ENCODE measurements around the gene PARVB. TPM values are rescaled to one million over a fixed set of nuclear protein-coding genes. Genes with fewer than 3 reads are reported as not detected.

The PARVB gene
- polyA plus RNA-seq, 1 donor (not counting 4 experiments of a cell fraction or from before 2014, with no cell fraction given) = 10.5 TPM

DNA sequence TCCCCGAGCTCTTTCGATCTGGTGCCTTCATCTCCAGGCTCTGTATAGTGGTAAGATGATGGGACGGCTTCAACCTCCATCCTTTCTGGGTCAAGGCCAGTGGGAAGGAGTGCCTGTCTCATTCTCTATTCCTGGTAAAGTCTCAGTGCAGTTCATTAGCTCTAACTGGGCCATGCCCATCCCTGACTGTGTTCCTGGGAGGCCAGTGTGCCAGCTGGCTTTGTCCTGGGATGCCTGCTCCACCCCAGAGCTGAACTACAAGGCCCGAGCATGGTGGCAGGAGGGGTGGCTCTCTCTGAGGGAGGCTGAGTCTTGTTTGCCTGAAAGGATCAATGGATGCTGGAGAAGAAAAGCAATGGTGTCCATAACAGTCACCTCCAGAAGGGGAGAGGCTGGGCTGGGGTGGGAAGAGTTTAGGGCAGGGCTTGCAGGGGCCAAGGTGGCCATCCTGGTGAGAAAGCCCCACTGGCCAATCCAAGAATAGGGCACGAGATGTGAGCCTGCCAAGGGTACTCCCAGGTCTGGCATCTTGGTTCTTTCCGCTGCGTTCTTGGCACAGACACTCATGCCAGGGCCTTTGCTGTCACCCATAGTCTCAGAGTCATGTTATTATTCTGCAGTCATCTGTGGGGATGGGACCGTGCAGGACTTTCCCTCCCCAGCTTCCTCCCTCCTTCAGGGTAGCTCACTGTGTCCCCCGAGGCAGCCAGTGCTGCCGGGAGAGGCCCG lies 60.1 kb downstream of the PARVB start:
- H3K36me3 ChIP-seq (ENCODE audit: control insufficient read depth in 2 of 2, extremely low read depth in 1 of 2, insufficient read depth in 2 of 2, low read length in 2 of 2) = no peaks in the 10 kb centered on the region
- no peaks in the 10 kb centered on the region for H3K9me1 ChIP-seq (ENCODE audit: control insufficient read depth, extremely low read depth, insufficient read depth, low read length)
- DNase-seq (ENCODE audit: low read depth, low spot score) (no peak), FAIRE-seq (no peak)
- no peak overlapping the region for H2AFZ ChIP-seq (ENCODE audit: control insufficient read depth, low read length)
- H3K4me2 ChIP-seq (ENCODE audit: control insufficient read depth, extremely low read depth, insufficient read depth, low read depth, low read length) = no peak overlapping the region
- H3K4me3 ChIP-seq (ENCODE audit: control insufficient read depth in 2 of 3, extremely low read depth in 1 of 3, insufficient read depth in 2 of 3, low read depth in 1 of 3, low read length in 3 of 3) = no peak overlapping the region
- H3K79me2 ChIP-seq (ENCODE audit: control insufficient read depth, insufficient read depth, low read length) = no peaks in the 10 kb centered on the region
- dilution Hi-C loops (cut with MboI; ENCODE audit: extremely low pct_ligation_motif_present, low sequenced_read_pairs) = no loop called here
- H4K20me1 ChIP-seq (ENCODE audit: control insufficient read depth, extremely low read depth, insufficient read depth, low read length) = peaks cover 3% of the 10 kb centered on the region
- peaks cover 20% of the 10 kb centered on the region for H3K27me3 ChIP-seq (ENCODE audit: control insufficient read depth, extremely low read depth, insufficient read depth, low read length)
- no peak overlapping the region for H3K9ac ChIP-seq (ENCODE audit: control insufficient read depth, extremely low read depth, insufficient read depth, low read length)
- no peak overlapping the region for H3K27ac ChIP-seq (ENCODE audit: control insufficient read depth, insufficient read depth, low read length)
- no peak for TF ChIP-seq EZH2 (IDR thresholded peaks at IDR 0.05; ENCODE audit: low read length)
- TF ChIP-seq, protein P1, sequence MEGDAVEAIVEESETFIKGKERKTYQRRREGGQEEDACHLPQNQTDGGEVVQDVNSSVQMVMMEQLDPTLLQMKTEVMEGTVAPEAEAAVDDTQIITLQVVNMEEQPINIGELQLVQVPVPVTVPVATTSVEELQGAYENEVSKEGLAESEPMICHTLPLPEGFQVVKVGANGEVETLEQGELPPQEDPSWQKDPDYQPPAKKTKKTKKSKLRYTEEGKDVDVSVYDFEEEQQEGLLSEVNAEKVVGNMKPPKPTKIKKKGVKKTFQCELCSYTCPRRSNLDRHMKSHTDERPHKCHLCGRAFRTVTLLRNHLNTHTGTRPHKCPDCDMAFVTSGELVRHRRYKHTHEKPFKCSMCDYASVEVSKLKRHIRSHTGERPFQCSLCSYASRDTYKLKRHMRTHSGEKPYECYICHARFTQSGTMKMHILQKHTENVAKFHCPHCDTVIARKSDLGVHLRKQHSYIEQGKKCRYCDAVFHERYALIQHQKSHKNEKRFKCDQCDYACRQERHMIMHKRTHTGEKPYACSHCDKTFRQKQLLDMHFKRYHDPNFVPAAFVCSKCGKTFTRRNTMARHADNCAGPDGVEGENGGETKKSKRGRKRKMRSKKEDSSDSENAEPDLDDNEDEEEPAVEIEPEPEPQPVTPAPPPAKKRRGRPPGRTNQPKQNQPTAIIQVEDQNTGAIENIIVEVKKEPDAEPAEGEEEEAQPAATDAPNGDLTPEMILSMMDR (optimal IDR thresholded peaks at IDR 0.05 in 1 of 3, IDR thresholded peaks at IDR 0.05 in 1 of 3, conservative IDR thresholded peaks at IDR 0.05 in 1 of 3; ENCODE audit: extremely low read depth in 1 of 3, insufficient read depth in 2 of 3, low read length in 3 of 3) = no peak
- H3K4me1 ChIP-seq (ENCODE audit: control insufficient read depth, extremely low read depth, insufficient read depth, low read length) = peaks cover 8% of the 10 kb centered on the region
- no peaks in the 10 kb centered on the region for H3K9me3 ChIP-seq (ENCODE audit: control insufficient read depth, low read depth, low read length)

- DNase-seq (ENCODE audit: low read depth, low spot score) = peak; percentile 54
- Histone ChIP-seq H3K79me2 (ENCODE audit: control insufficient read depth, insufficient read depth, low read length) (no peaks in the 10 kb centered on the region), H3K4me2 (ENCODE audit: control insufficient read depth, extremely low read depth, insufficient read depth, low read depth, low read length) (no peak overlapping the region), H3K9ac (ENCODE audit: control insufficient read depth, extremely low read depth, insufficient read depth, low read length) (no peak overlapping the region), H2AFZ (ENCODE audit: control insufficient read depth, low read length) (no peak overlapping the region), H3K9me1 (ENCODE audit: control insufficient read depth, extremely low read depth, insufficient read depth, low read length) (no peaks in the 10 kb centered on the region), H3K36me3 (ENCODE audit: control insufficient read depth in 2 of 2, extremely low read depth in 1 of 2, insufficient read depth in 2 of 2, low read length in 2 of 2) (no peaks in the 10 kb centered on the region), H3K4me3 (ENCODE audit: control insufficient read depth in 2 of 3, extremely low read depth in 1 of 3, insufficient read depth in 2 of 3, low read depth in 1 of 3, low read length in 3 of 3) (no peak overlapping the region), H3K27ac (ENCODE audit: control insufficient read depth, insufficient read depth, low read length) (no peak overlapping the region), H3K27me3 (ENCODE audit: control insufficient read depth, extremely low read depth, insufficient read depth, low read length) (peaks cover 27% of the 10 kb centered on the region), H3K4me1 (ENCODE audit: control insufficient read depth, extremely low read depth, insufficient read depth, low read length) (peaks cover 10% of the 10 kb centered on the region), H3K9me3 (ENCODE audit: control insufficient read depth, low read depth, low read length) (no peaks in the 10 kb centered on the region), H4K20me1 (ENCODE audit: control insufficient read depth, extremely low read depth, insufficient read depth, low read length) (peaks cover 2% of the 10 kb centered on the region)
- TF ChIP-seq EZH2 (IDR thresholded peaks at IDR 0.05; ENCODE audit: low read length) = no peak
- TF ChIP-seq, protein P1 (optimal IDR thresholded peaks at IDR 0.05 in 1 of 3, IDR thresholded peaks at IDR 0.05 in 1 of 3, conservative IDR thresholded peaks at IDR 0.05 in 1 of 3; ENCODE audit: extremely low read depth in 1 of 3, insufficient read depth in 2 of 3, low read length in 3 of 3) = peak; percentile 67 to 72 (median 71)
- dilution Hi-C loops (cut with MboI; ENCODE audit: extremely low pct_ligation_motif_present, low sequenced_read_pairs) = no loop called here
- FAIRE-seq = peak; percentile 80
Measured at GRCh38 chr22:44085743-44086270, 61.7 kb downstream of the PARVB start.
